Measurements from ENCODE around the gene CDC42EP3.

The CDC42EP3 gene

DNA sequence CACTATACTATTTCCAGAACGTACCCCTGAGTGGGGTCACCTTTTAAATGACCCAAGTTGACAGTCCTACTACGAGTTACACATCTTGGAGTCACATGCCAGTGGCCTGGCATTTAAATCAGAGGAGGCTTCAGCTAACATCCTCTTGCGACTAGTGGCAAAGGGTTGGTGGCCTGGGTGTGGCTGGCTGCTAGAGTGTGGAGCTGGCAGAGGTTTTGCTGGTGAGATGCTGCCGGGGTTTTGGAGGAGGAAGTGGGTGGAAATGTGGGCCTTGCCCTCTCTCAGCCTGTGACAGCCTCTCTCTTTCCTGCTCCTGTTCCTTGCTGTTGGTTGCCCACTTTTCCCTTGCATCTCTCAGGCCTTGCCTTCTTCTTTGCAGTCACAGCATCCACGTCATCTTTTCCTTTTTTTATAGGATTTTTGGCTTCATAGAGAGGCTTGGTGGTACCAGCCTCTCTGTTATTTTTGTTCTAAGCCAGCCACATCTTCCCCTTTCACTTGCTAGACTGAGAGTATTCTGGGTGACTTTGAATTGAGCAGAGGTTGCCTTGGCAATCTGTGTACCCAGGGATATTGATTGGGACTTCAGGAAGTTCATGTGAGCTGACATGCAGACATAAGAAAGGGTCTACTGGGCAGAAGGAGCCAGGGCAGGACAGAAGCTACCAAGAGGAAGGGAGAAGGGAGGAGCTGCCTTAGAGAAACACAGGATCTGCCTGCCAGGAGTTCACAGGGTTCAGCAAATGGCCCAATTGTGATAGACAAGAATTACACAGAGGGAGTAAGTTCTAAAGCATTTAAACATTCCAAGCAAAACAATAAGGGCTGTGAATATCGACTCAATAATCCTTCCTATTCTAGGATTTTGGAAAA lies 55.4 kb downstream of the CDC42EP3 start:
- H3K27ac ChIP-seq (ENCODE audit: low read depth, low read length): no peak overlapping the region
- H3K9ac ChIP-seq (ENCODE audit: low read length): no peak overlapping the region

DNA sequence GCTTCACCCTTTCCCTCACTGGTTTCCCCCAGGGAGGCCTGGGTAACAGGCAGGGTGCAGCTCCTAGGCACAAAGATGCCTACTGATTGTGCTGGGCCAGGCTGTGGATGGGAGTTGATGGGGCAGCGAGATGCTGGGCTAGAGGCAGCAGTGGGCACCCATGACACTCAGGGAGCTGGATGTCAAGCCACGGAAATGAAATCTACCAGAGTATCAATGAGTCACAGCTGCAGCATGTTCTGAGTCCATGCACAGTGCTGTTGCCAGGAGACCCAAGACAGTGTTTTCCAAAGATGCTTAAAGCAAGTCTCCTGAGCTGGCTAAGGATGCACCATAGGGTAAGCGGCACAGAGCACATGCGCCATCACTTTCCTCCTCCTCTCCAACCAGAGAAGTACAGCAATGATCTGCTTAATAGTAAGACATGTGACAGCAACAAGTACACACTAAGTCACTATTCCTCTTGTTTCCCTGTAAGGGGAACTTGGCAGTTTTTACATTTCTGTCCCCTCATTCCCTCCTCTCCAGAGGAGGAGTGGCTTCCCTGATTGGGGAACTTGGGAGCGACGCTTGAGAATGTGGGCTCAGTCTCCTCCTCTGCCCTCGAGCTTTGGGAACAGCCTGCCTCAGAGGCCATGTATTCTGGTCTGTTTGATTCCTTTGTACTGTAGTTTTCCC lies 57.2 kb downstream of the CDC42EP3 start:
- Histone ChIP-seq H3K36me3 (ENCODE audit: control insufficient read depth, insufficient read depth, low read length) (no peaks in the 10 kb centered on the region), H3K4me3 (ENCODE audit: low read length) (no peak overlapping the region), H3K9ac (ENCODE audit: low read length) (no peak overlapping the region), H3K27ac (ENCODE audit: low read depth, low read length) (peak overlapping the region; percentile 84), H3K27me3 (ENCODE audit: control insufficient read depth, insufficient read depth, low read length) (no peaks in the 10 kb centered on the region), H3K4me1 (ENCODE audit: control insufficient read depth, insufficient read depth, low read length) (peaks cover 24% of the 10 kb centered on the region)

More for the DNA sequence above, 55.4 kb downstream of the CDC42EP3 start:
- Histone ChIP-seq H3K36me3 (ENCODE audit: control insufficient read depth, insufficient read depth, low read length) (no peaks in the 10 kb centered on the region), H3K27me3 (ENCODE audit: control insufficient read depth, insufficient read depth, low read length) (no peaks in the 10 kb centered on the region), H3K4me1 (ENCODE audit: control insufficient read depth, insufficient read depth, low read length) (peaks cover 20% of the 10 kb centered on the region), H3K4me3 (ENCODE audit: low read length) (no peak overlapping the region)

DNA sequence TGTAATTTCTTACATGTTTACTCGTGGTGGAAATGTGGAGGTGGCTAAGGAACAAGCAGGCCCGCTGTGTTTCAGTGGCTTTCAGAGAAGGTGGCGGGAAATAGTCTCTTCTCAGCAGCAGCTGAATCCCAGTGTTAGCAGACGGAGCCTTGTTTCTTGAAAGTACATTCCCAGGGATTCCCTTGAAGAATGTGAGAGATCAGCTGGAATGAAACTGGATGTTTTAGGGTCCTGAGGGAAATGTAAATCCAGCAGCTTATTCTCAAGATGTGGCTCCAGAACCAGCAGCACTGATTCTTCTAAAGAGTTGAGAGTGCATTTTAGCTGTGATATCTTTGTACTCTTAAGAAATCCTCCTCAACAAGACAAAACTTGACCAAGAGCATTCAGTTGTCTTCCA lies 59.1 kb downstream of the CDC42EP3 start:
- Histone ChIP-seq H3K4me1 (ENCODE audit: control insufficient read depth, insufficient read depth, low read length) (peaks cover 24% of the 10 kb centered on the region), H3K27me3 (ENCODE audit: control insufficient read depth, insufficient read depth, low read length) (no peaks in the 10 kb centered on the region)

DNA sequence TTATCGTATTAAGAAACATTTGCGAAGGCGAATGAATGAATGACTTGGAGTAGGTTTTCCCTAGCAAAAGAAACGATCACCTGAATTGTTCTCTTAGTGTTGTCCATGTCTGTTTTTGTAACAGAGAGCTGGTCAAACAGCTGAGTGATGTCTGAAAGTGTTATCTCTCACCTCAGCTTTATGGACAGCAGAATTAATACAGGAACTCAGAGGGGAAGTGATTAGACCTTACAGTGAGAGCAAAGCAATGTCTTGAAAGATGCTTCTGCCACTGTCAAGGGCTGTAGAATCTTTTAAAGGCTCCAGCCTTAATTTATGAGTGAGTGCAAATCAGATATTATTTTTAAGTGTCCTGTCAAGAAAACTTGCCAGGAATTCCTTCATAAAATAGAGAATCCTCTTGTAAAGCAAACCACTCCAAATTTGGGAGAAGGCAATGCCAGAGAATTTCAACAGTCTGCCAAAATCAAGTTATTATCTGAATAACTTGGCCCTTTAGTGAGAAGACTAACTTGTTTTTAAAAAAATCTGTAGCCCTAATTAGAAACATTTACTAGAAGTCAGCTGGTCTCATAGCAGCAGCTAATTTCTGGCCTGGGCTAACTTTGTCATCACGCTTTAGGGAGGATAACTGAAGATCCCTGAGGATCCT lies 60.7 kb downstream of the CDC42EP3 start:
- no peak overlapping the region for H3K9ac ChIP-seq (ENCODE audit: low read length)
- peaks cover 24% of the 10 kb centered on the region for H3K4me1 ChIP-seq (ENCODE audit: control insufficient read depth, insufficient read depth, low read length)
- H3K4me3 ChIP-seq (ENCODE audit: low read length): no peak overlapping the region
- no peaks in the 10 kb centered on the region for H3K27me3 ChIP-seq (ENCODE audit: control insufficient read depth, insufficient read depth, low read length)
- no peaks in the 10 kb centered on the region for H3K36me3 ChIP-seq (ENCODE audit: control insufficient read depth, insufficient read depth, low read length)
- H3K27ac ChIP-seq (ENCODE audit: low read depth, low read length): peak overlapping the region; percentile 70

More for the DNA sequence above, 59.1 kb downstream of the CDC42EP3 start:
- no peak overlapping the region for H3K4me3 ChIP-seq (ENCODE audit: low read length)
- H3K36me3 ChIP-seq (ENCODE audit: control insufficient read depth, insufficient read depth, low read length): no peaks in the 10 kb centered on the region
- H3K9ac ChIP-seq (ENCODE audit: low read length): no peak overlapping the region
- no peak overlapping the region for H3K27ac ChIP-seq (ENCODE audit: low read depth, low read length)

DNA sequence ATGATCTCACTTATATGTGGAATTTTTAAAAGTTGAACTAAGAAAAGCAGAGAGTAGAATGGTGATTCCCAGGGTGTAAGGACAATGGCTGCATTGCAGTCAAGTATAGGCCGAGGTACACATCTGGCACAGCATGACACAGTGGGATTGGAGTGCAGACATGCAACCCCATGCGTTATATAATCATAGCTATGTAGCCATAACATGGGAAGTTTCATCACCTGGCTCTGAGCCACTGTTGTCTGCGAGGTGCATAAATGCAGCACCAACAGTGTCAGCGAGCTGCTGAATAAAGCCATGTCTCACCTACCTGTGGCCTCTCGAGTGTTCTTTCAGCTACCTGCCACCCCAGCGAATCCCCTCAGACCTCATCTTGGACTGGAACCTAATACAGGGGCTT lies 61.7 kb downstream of the CDC42EP3 start:
- Histone ChIP-seq H3K9ac (ENCODE audit: low read length) (no peak overlapping the region), H3K27me3 (ENCODE audit: control insufficient read depth, insufficient read depth, low read length) (no peaks in the 10 kb centered on the region), H3K36me3 (ENCODE audit: control insufficient read depth, insufficient read depth, low read length) (no peaks in the 10 kb centered on the region), H3K4me1 (ENCODE audit: control insufficient read depth, insufficient read depth, low read length) (peaks cover 22% of the 10 kb centered on the region), H3K4me3 (ENCODE audit: low read length) (no peak overlapping the region), H3K27ac (ENCODE audit: low read depth, low read length) (no peak overlapping the region)

DNA sequence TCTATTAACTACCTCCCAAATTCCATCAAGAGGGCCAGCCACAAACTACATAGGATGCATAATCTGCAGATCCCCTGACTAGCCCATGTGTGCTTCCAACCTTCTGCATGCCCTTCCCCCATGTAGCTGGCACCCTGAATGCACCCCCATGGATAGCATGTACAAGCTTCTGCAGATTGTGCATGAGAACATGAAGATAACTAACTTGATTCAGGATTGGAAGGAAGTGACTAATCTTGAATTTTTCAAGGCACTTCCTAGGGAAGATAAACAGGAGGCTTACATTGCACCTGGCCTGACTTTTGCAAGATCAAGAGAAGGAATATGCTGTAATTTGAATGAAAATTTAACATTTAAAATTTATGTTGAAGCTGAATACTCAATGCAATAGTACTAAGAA lies 66.7 kb downstream of the CDC42EP3 start:
- Histone ChIP-seq H3K36me3 (ENCODE audit: control insufficient read depth, insufficient read depth, low read length) (no peaks in the 10 kb centered on the region), H3K4me3 (ENCODE audit: low read length) (no peak overlapping the region), H3K27ac (ENCODE audit: low read depth, low read length) (no peak overlapping the region), H3K9ac (ENCODE audit: low read length) (no peak overlapping the region), H3K27me3 (ENCODE audit: control insufficient read depth, insufficient read depth, low read length) (no peaks in the 10 kb centered on the region), H3K4me1 (ENCODE audit: control insufficient read depth, insufficient read depth, low read length) (no peaks in the 10 kb centered on the region)

DNA sequence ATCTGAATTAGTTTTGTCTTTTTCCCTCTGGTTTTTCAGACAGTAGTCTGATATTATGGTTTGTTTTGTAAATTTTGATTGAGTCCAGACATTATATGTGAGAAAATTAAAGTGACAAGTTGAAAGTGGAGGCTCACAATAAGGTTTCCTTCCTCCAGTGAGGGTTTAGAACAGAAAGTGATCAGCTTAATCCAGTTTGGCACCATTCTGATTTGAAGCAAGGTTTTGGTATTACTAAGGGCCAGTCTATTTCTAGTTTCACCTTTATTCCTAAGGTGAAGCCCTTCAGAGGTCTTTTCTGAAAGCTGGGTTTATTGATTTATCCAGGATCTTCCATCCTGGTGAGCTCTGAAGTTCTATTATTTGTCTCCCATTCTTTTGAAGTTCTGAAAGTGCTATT lies 68.7 kb downstream of the CDC42EP3 start:
- no peak overlapping the region for H3K27ac ChIP-seq (ENCODE audit: low read depth, low read length)
- H3K4me1 ChIP-seq (ENCODE audit: control insufficient read depth, insufficient read depth, low read length): no peaks in the 10 kb centered on the region
- H3K4me3 ChIP-seq (ENCODE audit: low read length): no peak overlapping the region
- no peak overlapping the region for H3K9ac ChIP-seq (ENCODE audit: low read length)
- H3K27me3 ChIP-seq (ENCODE audit: control insufficient read depth, insufficient read depth, low read length): no peaks in the 10 kb centered on the region
- no peaks in the 10 kb centered on the region for H3K36me3 ChIP-seq (ENCODE audit: control insufficient read depth, insufficient read depth, low read length)

DNA sequence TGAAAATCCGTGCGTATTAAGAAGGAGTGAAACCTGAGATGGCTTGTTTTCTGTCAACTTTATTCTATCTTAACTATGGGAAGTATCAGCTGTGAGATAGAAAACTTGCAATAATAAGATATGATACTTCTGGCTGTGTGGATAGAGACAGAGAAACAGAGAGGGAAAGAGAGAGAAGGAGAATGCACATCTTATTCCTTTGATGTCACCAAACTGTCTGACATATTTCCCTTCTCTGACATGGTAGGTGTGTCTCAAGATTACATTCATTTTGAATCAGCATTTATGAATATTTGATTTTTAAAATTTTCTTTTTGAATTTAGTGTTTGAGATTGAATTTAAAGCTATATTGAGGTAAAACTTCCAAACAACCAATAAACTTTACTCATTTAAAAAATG lies 69.4 kb downstream of the CDC42EP3 start:
- H3K36me3 ChIP-seq (ENCODE audit: control insufficient read depth, insufficient read depth, low read length): no peaks in the 10 kb centered on the region
- H3K9ac ChIP-seq (ENCODE audit: low read length): no peak overlapping the region
- no peak overlapping the region for H3K27ac ChIP-seq (ENCODE audit: low read depth, low read length)
- no peaks in the 10 kb centered on the region for H3K4me1 ChIP-seq (ENCODE audit: control insufficient read depth, insufficient read depth, low read length)
- no peak overlapping the region for H3K4me3 ChIP-seq (ENCODE audit: low read length)
- no peaks in the 10 kb centered on the region for H3K27me3 ChIP-seq (ENCODE audit: control insufficient read depth, insufficient read depth, low read length)

DNA sequence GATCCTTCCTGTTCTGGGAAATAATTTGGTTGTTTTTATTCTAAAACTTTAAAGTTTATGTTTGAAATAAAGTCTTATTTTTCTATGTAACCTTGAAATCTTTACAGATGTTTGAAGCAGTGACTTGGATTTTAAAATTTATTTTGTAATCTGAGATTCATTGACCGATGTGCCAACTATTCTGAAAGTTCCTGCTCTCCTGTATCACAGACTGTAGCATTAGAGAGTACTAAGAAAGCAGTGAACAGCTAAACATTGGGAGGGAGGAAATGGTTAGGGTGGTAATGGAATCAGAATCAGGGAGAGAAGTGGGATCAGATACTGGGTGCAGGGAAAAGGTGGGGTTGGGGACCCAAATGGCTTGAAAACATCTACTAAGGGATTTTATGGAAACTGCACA lies 69.9 kb downstream of the CDC42EP3 start:
- no peaks in the 10 kb centered on the region for H3K4me1 ChIP-seq (ENCODE audit: control insufficient read depth, insufficient read depth, low read length)
- no peaks in the 10 kb centered on the region for H3K27me3 ChIP-seq (ENCODE audit: control insufficient read depth, insufficient read depth, low read length)
- H3K4me3 ChIP-seq (ENCODE audit: low read length): no peak overlapping the region
- H3K36me3 ChIP-seq (ENCODE audit: control insufficient read depth, insufficient read depth, low read length): no peaks in the 10 kb centered on the region
- no peak overlapping the region for H3K27ac ChIP-seq (ENCODE audit: low read depth, low read length)
- H3K9ac ChIP-seq (ENCODE audit: low read length): no peak overlapping the region

DNA sequence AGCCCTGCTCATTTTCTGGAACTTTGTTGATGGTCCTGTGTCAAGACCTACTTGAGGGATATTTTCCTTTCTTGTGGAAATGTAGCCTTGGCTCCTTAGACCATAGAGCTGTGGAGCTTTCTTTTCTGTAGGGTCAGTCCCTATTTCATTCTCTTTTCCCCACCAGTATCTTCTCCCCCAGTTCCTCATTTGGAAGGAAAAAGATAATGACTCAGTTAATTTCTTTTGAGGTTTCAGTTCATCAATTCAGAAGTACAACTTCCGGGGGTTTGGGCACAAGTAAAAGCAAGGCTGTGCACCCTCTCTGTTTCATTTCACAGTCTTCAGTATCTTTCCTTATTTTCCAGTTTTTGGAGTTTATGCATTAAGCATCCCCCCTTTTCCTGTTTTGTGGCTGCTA lies 70.7 kb downstream of the CDC42EP3 start:
- Histone ChIP-seq H3K36me3 (ENCODE audit: control insufficient read depth, insufficient read depth, low read length) (no peaks in the 10 kb centered on the region), H3K27ac (ENCODE audit: low read depth, low read length) (no peak overlapping the region), H3K9ac (ENCODE audit: low read length) (no peak overlapping the region), H3K4me3 (ENCODE audit: low read length) (no peak overlapping the region), H3K27me3 (ENCODE audit: control insufficient read depth, insufficient read depth, low read length) (no peaks in the 10 kb centered on the region), H3K4me1 (ENCODE audit: control insufficient read depth, insufficient read depth, low read length) (no peaks in the 10 kb centered on the region)

DNA sequence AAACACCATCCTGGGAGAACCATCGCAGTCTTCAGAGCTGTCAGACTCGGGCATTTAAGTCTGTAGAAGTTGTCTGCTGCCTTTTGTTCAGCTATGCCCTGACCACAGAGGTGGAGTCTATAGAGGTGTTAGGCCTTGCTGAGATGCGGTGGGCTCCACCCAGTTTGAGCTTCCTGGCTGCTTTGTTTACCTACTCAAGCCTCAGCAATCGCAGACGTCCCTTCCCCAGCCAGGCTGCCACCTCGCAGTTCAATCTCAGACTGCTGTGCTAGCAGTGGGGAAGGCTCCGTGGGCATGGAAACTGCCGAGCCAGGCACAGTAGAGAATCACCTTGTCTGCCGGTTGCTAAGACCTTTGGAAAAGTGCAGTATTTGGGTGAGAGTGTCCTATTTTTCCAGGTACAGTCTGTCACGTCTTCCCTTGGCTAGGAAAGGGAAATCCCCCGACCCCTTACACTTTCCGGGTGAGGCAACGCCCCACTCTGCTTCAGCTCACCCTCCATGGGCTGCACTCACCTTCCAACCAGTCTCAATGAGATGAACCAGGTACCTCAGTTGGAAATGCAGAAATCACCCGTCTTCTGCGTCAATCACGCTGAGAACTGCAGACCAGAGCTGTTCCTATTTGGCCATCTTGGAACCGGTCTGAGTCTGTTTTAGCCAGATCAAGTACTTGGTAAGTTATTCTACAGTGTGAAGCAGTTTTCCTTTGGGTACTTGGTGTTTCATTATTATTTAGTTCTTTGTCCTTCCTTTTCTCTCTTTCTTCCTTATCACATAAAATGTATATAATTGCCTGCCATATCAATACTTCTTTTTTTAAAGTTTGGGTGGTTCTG lies 71.5 kb downstream of the CDC42EP3 start:
- Histone ChIP-seq H3K4me3 (ENCODE audit: low read length) (no peak overlapping the region), H3K27ac (ENCODE audit: low read depth, low read length) (no peak overlapping the region), H3K36me3 (ENCODE audit: control insufficient read depth, insufficient read depth, low read length) (no peaks in the 10 kb centered on the region), H3K27me3 (ENCODE audit: control insufficient read depth, insufficient read depth, low read length) (no peaks in the 10 kb centered on the region), H3K9ac (ENCODE audit: low read length) (no peak overlapping the region), H3K4me1 (ENCODE audit: control insufficient read depth, insufficient read depth, low read length) (no peaks in the 10 kb centered on the region)

DNA sequence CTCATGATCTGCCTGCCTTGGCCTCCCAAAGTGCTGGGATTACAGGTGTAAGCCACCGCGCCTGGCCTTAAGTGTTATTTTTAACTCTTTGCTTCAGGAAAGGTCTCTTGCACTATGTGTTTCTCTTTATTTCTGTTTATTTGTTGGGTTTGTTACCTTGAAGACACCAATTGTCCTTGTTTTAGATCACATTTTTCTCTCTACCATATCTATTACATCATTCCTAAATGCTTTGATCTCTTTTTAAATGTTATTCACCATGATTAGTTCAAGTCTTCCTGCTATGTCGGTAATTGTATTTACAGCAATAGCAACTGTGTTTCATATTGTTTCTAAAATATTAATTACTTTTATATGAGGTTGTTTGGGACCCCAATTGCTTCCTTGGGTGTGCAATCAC lies 77.7 kb downstream of the CDC42EP3 start:
- H3K27me3 ChIP-seq (ENCODE audit: control insufficient read depth, insufficient read depth, low read length): no peaks in the 10 kb centered on the region
- no peak overlapping the region for H3K9ac ChIP-seq (ENCODE audit: low read length)
- H3K27ac ChIP-seq (ENCODE audit: low read depth, low read length): no peak overlapping the region
- no peaks in the 10 kb centered on the region for H3K36me3 ChIP-seq (ENCODE audit: control insufficient read depth, insufficient read depth, low read length)
- no peaks in the 10 kb centered on the region for H3K4me1 ChIP-seq (ENCODE audit: control insufficient read depth, insufficient read depth, low read length)
- H3K4me3 ChIP-seq (ENCODE audit: low read length): no peak overlapping the region

Measured in rectal smooth muscle tissue (tissue), 1 donor.